Upper lobe of right lung (tissue), 1 donor: ENCODE results near the gene PCCA. TPM values are rescaled to one million over a fixed set of nuclear protein-coding genes. Genes with fewer than 3 reads are reported as not detected.

Experiments used
- ATAC-seq: fragments of 200-7000 bp; cut with Tn5 transposase; one replicate; pipeline ENCODE4 v1.9.1; 2020; ENCODE audit warnings: mild to moderate bottlenecking, moderate library complexity
- DNase-seq: peaks from one replicate; pipeline ENCODE4 v3.0.0-alpha.2; 2020
- H3K27ac ChIP-seq: fragments of 200-600 bp; one replicate; pipeline ENCODE4 v1.8.0; 2022
- H3K27me3 ChIP-seq: fragments of 200-600 bp; one replicate; pipeline ENCODE4 v1.8.0; 2022; ENCODE audit warnings: mild to moderate bottlenecking
- H3K36me3 ChIP-seq: fragments of 200-600 bp; one replicate; pipeline ENCODE4 v1.8.0; 2022
- H3K4me1 ChIP-seq: fragments of 200-600 bp; one replicate; pipeline ENCODE4 v1.8.0; 2022
- H3K4me3 ChIP-seq: fragments of 200-600 bp; one replicate; pipeline ENCODE4 v1.8.0; 2022; ENCODE audit warnings: mild to moderate bottlenecking
- H3K9me3 ChIP-seq: fragments of 200-600 bp; one replicate; pipeline ENCODE4 v1.8.0; 2022
- CTCF ChIP-seq: fragments of 200-600 bp; IDR thresholded peaks from one replicate; pipeline ENCODE4 v1.8.0; 2022; ENCODE audit warnings: antibody characterized with exemption
- intact Hi-C: fragments of 100-400 bp; cut with DNase I; formaldehyde crosslinking; loops from one replicate; pipeline ENCODE4 v1.11.0; 2022
- total RNA-seq: library from RNA; stranded (reverse); fragmentation: NEBNext Ultra II Directional; extraction: Animal tissue kit (Norgen Biotek cat#: 25700); gene quantifications from one replicate; pipeline ENCODE4 v1.2.1, GENCODE V29; 2021
- donor health status: DM: no; HTN: yes; CAD: no; lungs with severe emphysema.

The PCCA gene
- total RNA-seq, 1 donor from 2014 or later = 34.7 TPM

- Histone ChIP-seq H3K27me3 (no peaks in the 10 kb centered on the region), H3K36me3 (no peaks in the 10 kb centered on the region), H3K27ac (no peak overlapping the region), H3K4me3 (no peak overlapping the region), H3K9me3 (peaks cover 42% of the 10 kb centered on the region), H3K4me1 (no peaks in the 10 kb centered on the region)
- ATAC-seq (no peak), DNase-seq (no peak)
- intact Hi-C loops = no loop called here
- TF ChIP-seq CTCF = no peak
These were observed 320.2 kb downstream of the PCCA start for GRCh38 chr13:100409132-100409531.

- ATAC-seq = peak; percentile 78
- Histone ChIP-seq H3K4me3 (no peak overlapping the region), H3K27ac (no peak overlapping the region), H3K27me3 (no peaks in the 10 kb centered on the region), H3K9me3 (no peaks in the 10 kb centered on the region), H3K36me3 (no peaks in the 10 kb centered on the region), H3K4me1 (no peaks in the 10 kb centered on the region)
- intact Hi-C loops = no loop called here
- no peak for TF ChIP-seq CTCF
- DNase-seq = no peak
These were observed 334.5 kb downstream of the PCCA start for GRCh38 chr13:100423375-100423774.

- H3K27ac ChIP-seq = no peak overlapping the region
- intact Hi-C loops = no loop called here
- H3K4me3 ChIP-seq = no peak overlapping the region
- no peaks in the 10 kb centered on the region for H3K4me1 ChIP-seq
- H3K36me3 ChIP-seq = no peaks in the 10 kb centered on the region
- H3K9me3 ChIP-seq = no peaks in the 10 kb centered on the region
- no peak for DNase-seq
- no peaks in the 10 kb centered on the region for H3K27me3 ChIP-seq
- no peak for TF ChIP-seq CTCF
- no peak for ATAC-seq
These were observed 340.1 kb downstream of the PCCA start for GRCh38 chr13:100428986-100429385.

DNA sequence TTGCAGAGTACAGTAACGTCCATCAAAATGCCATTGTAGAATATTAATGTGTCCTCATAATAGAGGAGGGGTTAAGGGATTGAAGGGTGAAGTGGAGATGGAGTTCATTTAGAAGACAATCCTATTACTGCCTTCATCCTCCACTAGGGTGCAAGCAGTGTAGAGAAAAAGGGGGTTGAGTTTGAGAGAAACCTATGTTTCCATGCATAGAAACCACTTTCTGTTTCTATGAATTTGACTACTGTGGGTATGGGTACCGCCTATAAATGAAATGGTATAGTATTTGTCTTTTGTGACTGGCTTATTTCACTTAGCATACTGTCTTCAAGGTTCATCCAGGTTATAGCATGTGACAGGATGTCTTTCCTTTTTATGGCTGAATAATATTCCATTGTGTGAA is 343.7 kb downstream of the PCCA start:
- intact Hi-C loops = no loop called here
- no peaks in the 10 kb centered on the region for H3K36me3 ChIP-seq
- no peaks in the 10 kb centered on the region for H3K4me1 ChIP-seq
- H3K27me3 ChIP-seq = no peaks in the 10 kb centered on the region
- no peak overlapping the region for H3K4me3 ChIP-seq
- H3K27ac ChIP-seq = no peak overlapping the region
- ATAC-seq (no peak), DNase-seq (no peak)
- no peak for TF ChIP-seq CTCF
- H3K9me3 ChIP-seq = no peaks in the 10 kb centered on the region

DNA sequence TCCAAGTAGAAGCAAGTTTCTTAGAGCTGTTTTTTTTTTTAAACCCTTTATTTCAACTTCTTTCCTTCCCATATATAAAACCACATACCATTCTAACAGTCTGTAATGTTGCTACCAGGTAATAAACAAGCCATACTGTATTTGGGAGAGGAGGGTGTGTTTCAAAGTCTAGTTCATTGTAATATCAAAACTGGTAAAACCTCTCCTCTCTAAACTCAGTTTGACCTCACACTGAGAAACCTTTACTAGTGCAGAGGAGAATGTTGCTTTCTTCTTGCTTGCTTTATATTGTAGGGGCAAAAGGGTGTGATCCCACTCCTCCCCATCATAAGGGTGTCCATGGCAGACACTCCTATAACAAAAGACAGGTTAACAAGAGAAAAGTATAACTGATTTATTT is 344.6 kb downstream of the PCCA start:
- Histone ChIP-seq H3K27me3 (no peaks in the 10 kb centered on the region), H3K4me1 (no peaks in the 10 kb centered on the region), H3K27ac (no peak overlapping the region), H3K4me3 (no peak overlapping the region), H3K9me3 (no peaks in the 10 kb centered on the region), H3K36me3 (no peaks in the 10 kb centered on the region)
- intact Hi-C loops = no loop called here
- ATAC-seq (no peak), DNase-seq (no peak)
- TF ChIP-seq CTCF = no peak

DNA sequence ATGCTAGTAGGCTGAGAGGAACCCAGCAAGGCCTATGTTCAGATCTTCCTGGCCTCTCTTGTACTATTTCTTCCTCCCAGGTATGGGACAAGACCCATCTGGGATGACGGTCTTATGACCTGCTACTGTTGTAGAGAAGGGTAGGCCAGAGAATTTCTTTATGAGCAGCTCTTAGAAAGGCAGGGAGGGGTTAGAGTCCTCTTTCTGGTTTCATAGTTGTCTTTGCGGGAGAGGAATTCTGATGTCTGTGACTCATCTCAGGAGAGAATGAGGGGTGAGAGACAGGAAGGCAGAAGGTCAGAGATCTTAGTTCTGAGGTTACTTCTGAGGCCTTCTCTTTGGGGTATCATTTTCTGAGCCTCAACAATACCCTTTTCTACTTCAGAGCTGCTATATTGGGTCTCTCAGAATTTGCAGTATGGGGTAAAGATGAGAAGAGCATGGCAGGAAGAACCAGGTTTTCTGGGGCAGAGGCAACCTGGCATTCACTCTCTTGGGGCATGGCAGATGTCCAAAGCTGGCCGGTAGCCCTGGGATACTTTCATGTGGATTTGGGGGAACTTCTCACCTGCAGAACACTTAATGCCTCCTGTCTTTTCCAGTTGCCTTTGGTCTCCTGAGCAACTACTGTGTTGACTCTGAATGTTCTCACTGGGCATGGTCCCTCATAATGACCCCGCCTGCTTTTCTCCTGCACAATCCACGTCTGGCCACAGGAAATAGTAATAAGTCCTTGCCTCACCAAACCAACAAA is 345.3 kb downstream of the PCCA start:
- no peaks in the 10 kb centered on the region for H3K36me3 ChIP-seq
- H3K27me3 ChIP-seq = no peaks in the 10 kb centered on the region
- no peak for TF ChIP-seq CTCF
- no peaks in the 10 kb centered on the region for H3K4me1 ChIP-seq
- H3K9me3 ChIP-seq = no peaks in the 10 kb centered on the region
- H3K4me3 ChIP-seq = no peak overlapping the region
- DNase-seq = no peak
- intact Hi-C loops = no loop called here
- no peak for ATAC-seq
- no peak overlapping the region for H3K27ac ChIP-seq
